ENCODE results near the gene DNAJB9.

DNAJB9 gene

DNA sequence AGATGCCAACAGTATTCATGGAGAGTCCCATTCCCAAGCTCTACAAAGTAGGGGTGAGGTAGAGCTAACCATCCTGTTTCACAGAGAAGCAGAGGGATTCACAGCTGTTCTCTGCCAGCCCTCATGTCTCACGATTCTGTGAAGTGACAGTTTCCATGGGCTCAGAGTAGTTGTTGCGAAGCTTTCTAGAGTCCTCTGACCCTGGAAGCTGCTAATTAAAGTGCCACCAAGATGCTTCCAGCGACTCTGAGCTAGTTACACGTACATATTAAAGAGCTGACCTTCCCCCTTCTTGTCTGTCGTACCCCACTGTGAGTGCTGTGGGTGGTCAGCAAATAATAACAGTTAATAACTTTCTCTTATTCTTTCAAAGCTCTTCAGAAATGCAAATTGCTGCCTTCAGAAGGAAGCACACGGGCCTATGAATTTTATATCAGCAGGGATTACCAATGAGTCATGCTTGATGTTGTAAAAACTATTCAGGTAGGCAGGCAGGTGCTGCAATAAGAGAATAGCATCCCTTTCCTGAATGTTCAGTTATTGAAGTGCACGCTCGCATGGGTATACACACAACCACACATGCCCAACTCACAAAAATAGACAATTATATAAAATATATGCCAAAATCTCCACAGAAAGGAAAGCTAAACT is 34.1 kb downstream of the DNAJB9 start:
- H3K9me3 ChIP-seq: no peaks in the 10 kb centered on the region
- no peaks in the 10 kb centered on the region for H3K36me3 ChIP-seq
- H3K4me3 ChIP-seq: no peak overlapping the region
- H3K27ac ChIP-seq: no peak overlapping the region
- no peak for DNase-seq
- H3K4me1 ChIP-seq: no peaks in the 10 kb centered on the region
- intact Hi-C loops (cut with DNase I; ENCODE audit: low total_unique reads): no loop called here
- TF ChIP-seq, protein P1, sequence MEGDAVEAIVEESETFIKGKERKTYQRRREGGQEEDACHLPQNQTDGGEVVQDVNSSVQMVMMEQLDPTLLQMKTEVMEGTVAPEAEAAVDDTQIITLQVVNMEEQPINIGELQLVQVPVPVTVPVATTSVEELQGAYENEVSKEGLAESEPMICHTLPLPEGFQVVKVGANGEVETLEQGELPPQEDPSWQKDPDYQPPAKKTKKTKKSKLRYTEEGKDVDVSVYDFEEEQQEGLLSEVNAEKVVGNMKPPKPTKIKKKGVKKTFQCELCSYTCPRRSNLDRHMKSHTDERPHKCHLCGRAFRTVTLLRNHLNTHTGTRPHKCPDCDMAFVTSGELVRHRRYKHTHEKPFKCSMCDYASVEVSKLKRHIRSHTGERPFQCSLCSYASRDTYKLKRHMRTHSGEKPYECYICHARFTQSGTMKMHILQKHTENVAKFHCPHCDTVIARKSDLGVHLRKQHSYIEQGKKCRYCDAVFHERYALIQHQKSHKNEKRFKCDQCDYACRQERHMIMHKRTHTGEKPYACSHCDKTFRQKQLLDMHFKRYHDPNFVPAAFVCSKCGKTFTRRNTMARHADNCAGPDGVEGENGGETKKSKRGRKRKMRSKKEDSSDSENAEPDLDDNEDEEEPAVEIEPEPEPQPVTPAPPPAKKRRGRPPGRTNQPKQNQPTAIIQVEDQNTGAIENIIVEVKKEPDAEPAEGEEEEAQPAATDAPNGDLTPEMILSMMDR (IDR thresholded peaks at IDR 0.05): no peak
- H3K27me3 ChIP-seq: no peaks in the 10 kb centered on the region

DNA sequence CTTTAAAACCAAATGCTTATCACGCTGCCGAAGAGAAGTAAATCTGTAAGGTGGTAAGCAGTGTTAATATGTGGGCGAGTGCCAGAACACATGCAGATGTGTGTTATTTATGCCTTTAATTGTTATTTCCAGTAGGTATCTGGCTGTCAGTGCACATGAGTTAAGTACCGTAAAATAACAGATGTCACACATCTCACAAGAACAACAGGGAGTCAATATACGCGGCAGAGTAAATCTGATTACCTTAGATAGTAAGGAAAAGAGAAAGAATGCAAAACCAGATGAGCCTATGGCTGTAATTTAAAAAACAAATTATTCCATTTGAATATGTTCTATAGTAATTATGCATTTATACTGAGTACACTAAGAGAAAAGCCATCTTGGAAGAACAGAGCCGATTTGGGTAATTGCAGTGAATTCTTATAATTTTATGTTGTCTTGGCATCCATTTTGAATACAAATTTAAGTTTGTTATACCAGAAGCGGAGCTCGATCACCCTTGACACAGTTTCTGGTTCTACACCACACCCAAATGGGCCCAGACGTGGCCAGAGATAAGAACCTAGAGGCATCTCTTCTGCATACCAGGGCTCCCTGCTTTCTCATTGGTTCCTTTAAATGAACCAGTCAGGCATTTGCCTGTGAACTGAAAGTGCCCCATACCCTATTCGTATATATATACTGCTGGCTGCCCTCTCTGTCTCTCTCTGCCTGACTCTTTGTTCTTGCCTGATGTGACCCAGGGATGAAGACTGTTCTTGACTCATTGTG is 34.8 kb downstream of the DNAJB9 start:
- H3K4me1 ChIP-seq: no peaks in the 10 kb centered on the region
- no peak for DNase-seq
- H3K27me3 ChIP-seq: no peaks in the 10 kb centered on the region
- intact Hi-C loops (cut with DNase I; ENCODE audit: low total_unique reads): no loop called here
- no peak overlapping the region for H3K4me3 ChIP-seq
- TF ChIP-seq, protein P1 (IDR thresholded peaks at IDR 0.05): no peak
- H3K27ac ChIP-seq: no peak overlapping the region
- H3K9me3 ChIP-seq: no peaks in the 10 kb centered on the region
- no peaks in the 10 kb centered on the region for H3K36me3 ChIP-seq

DNA sequence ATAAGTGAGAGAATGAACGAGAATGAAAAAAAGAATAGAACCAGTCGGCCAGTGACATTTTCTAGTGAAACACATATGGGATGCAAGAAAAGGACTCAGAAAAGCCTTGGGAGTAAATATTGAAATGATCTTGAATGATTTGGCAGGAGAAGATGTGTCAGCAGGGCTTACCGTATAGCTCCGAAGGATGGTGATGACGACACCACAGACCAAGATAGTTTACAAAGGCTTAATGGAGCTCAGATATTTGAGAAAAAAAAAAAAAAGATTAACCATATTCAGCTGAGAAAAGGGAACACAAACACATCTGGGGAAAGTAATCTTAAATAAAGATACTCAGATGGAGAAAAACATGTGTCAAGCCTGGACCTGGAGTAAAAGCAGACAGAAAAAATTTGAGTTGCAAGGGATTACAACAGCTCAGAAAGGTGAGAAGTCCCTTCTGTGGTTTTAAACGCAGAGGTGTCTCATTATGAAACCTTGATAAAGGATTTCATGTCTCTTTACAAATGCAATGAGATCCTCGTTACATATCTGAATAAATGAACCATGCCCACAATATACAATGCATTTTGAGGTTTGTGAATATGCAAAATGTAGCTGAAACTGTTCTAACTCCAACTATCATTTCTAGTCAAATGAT is 36.0 kb downstream of the DNAJB9 start:
- intact Hi-C loops (cut with DNase I; ENCODE audit: low total_unique reads): no loop called here
- DNase-seq: no peak
- no peaks in the 10 kb centered on the region for H3K4me1 ChIP-seq
- H3K9me3 ChIP-seq: no peaks in the 10 kb centered on the region
- no peak overlapping the region for H3K27ac ChIP-seq
- no peaks in the 10 kb centered on the region for H3K36me3 ChIP-seq
- no peaks in the 10 kb centered on the region for H3K27me3 ChIP-seq
- TF ChIP-seq, protein P1 (IDR thresholded peaks at IDR 0.05): no peak
- no peak overlapping the region for H3K4me3 ChIP-seq

DNA sequence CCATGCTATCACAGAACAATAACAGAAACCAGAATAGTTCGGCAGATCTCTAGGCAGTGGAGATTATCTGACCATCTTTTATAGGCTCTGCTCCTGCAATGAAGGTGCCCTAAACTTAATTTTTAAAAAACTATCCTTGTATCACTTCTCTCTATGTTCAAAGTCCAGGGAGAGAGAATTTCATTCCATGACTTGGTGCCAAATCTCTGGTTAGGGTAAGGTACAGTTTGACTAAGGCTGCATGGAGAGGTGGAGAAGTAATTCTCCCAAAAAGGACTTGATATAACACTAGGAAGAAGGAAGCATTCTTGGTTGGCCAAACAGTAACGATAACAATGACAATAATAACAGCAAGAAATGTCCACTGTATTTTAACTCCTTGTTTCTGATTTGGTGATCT is 40.0 kb downstream of the DNAJB9 start:
- TF ChIP-seq, protein P1 (IDR thresholded peaks at IDR 0.05): no peak
- Histone ChIP-seq H3K9me3 (no peaks in the 10 kb centered on the region), H3K4me1 (no peaks in the 10 kb centered on the region), H3K36me3 (no peaks in the 10 kb centered on the region), H3K27me3 (no peaks in the 10 kb centered on the region), H3K27ac (no peak overlapping the region), H3K4me3 (no peak overlapping the region)
- intact Hi-C loops (cut with DNase I; ENCODE audit: low total_unique reads): no loop called here
- DNase-seq: no peak

DNA sequence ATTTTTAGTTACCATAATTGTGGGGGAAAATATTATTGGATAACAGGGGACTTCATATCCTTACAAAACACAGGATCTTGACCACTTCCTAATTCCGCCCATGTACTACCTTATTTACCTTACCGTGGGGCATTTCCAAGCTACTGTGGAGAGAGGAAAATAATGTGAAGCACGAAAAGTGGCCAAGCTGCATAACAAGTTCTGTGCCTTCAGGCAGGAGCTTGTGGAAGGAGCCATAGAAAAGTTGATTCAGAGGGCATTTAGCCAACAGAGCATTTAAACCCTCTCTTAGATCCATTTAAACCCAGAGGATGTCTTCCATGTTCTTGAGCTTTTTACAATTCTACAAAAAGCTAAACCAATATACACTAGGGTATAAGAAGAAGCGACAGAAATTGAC is 41.6 kb downstream of the DNAJB9 start:
- H3K4me3 ChIP-seq: no peak overlapping the region
- intact Hi-C loops (cut with DNase I; ENCODE audit: low total_unique reads): no loop called here
- no peaks in the 10 kb centered on the region for H3K9me3 ChIP-seq
- H3K27me3 ChIP-seq: no peaks in the 10 kb centered on the region
- no peaks in the 10 kb centered on the region for H3K36me3 ChIP-seq
- TF ChIP-seq, protein P1 (IDR thresholded peaks at IDR 0.05): no peak
- no peaks in the 10 kb centered on the region for H3K4me1 ChIP-seq
- DNase-seq: no peak
- H3K27ac ChIP-seq: no peak overlapping the region

All from tibial artery (tissue), 4 donors.